ENCODE data around the gene DMAC1. TPM values are rescaled to one million over a fixed set of nuclear protein-coding genes. Genes with fewer than 3 reads are reported as not detected.

The DMAC1 gene
- 8.7 and 9.9 TPM in 2 replicates for total RNA-seq

GRCh38 chr9:7799234-7799943 lies at the start of gene DMAC1:
DMAC1 (minus strand) TSS chr9:7799778; CDS start chr9:7799734, 44 bp downstream.

